H9 (cell line): ENCODE results near the gene IQCK. TPM values are rescaled to one million over a fixed set of nuclear protein-coding genes. Genes with fewer than 3 reads are reported as not detected.

Experiments used
- DNase-seq: peaks from one replicate; pipeline ENCODE4 v3.0.0-alpha.2; 2017
- H2AFZ ChIP-seq: one replicate; pipeline ENCODE4 v1.6.1; 2013; ENCODE audit warnings: mild to moderate bottlenecking, low read length, control low read depth, moderate library complexity
- H2AK5ac ChIP-seq: 2 replicates; pipeline ENCODE4 v1.6.1; 2013; ENCODE audit warnings: low read length, control low read depth, mixed read lengths; ENCODE audit not compliant: insufficient read length
- H2BK120ac ChIP-seq: one replicate; pipeline ENCODE4 v1.6.1; 2013; ENCODE audit warnings: low read depth, mild to moderate bottlenecking, low read length, control low read depth, inconsistent platforms; ENCODE audit not compliant: poor library complexity, severe bottlenecking
- H2BK12ac ChIP-seq: 2 replicates; pipeline ENCODE4 v1.6.1; 2013; ENCODE audit warnings: low read length, control low read depth, mixed read lengths, low read depth; ENCODE audit not compliant: insufficient read length
- H2BK15ac ChIP-seq: 2 replicates; pipeline ENCODE4 v1.6.1; 2013; ENCODE audit warnings: low read depth, low read length, control low read depth
- H2BK20ac ChIP-seq: one replicate; pipeline ENCODE4 v1.6.1; 2013; ENCODE audit warnings: low read depth, mild to moderate bottlenecking, low read length, control low read depth, inconsistent platforms; ENCODE audit not compliant: poor library complexity, severe bottlenecking
- H2BK5ac ChIP-seq: 2 replicates; pipeline ENCODE4 v1.6.1; 2013; ENCODE audit warnings: low read length, control low read depth, mixed read lengths; ENCODE audit not compliant: insufficient read length
- H3K14ac ChIP-seq: 2 replicates; pipeline ENCODE4 v1.6.1; 2013; ENCODE audit warnings: low read length, control low read depth; ENCODE audit not compliant: insufficient read depth
- H3K18ac ChIP-seq: 2 replicates; pipeline ENCODE4 v1.6.1; 2013; ENCODE audit warnings: low read depth, mild to moderate bottlenecking, mixed read lengths, low read length, control low read depth; ENCODE audit not compliant: insufficient read length
- H3K23ac ChIP-seq: 2 replicates; pipeline ENCODE4 v1.6.1; 2013; ENCODE audit warnings: low read length, control low read depth, mixed read lengths, low read depth; ENCODE audit not compliant: insufficient read length
- H3K23me2 ChIP-seq: 2 replicates; pipeline ENCODE4 v1.6.1; 2013; ENCODE audit warnings: low read depth, mild to moderate bottlenecking, mixed read lengths, low read length, control low read depth; ENCODE audit not compliant: insufficient read length, poor library complexity, severe bottlenecking
- H3K27ac ChIP-seq: 2 replicates; pipeline ENCODE4 v1.5.1; 2013; ENCODE audit warnings: low read length, control low read depth, mixed read lengths, low read depth; ENCODE audit not compliant: insufficient read length
- H3K27me3 ChIP-seq: 2 replicates; pipeline ENCODE4 v1.6.1; 2013; ENCODE audit warnings: low read length, control low read depth, inconsistent platforms; ENCODE audit not compliant: insufficient read depth
- H3K4ac ChIP-seq: 2 replicates; pipeline ENCODE4 v1.6.1; 2013; ENCODE audit warnings: low read depth, mild to moderate bottlenecking, control low read depth, inconsistent platforms, low read length, moderate library complexity
- H3K4me1 ChIP-seq: 2 replicates; pipeline ENCODE4 v1.6.1; 2013; ENCODE audit warnings: low read length, control low read depth, inconsistent platforms; ENCODE audit not compliant: insufficient read depth
- H3K4me2 ChIP-seq: 2 replicates; pipeline ENCODE4 v1.6.1; 2013; ENCODE audit warnings: low read length, control low read depth, mixed read lengths; ENCODE audit not compliant: insufficient read length, insufficient read depth
- H3K56ac ChIP-seq: 2 replicates; pipeline ENCODE4 v1.6.1; 2013; ENCODE audit warnings: low read depth, mild to moderate bottlenecking, mixed read lengths, low read length, control low read depth; ENCODE audit not compliant: insufficient read length
- H3K79me1 ChIP-seq: 2 replicates; pipeline ENCODE4 v1.6.1; 2013; ENCODE audit warnings: low read depth, mild to moderate bottlenecking, moderate library complexity, low read length, control low read depth, inconsistent platforms; ENCODE audit not compliant: insufficient read depth, poor library complexity, severe bottlenecking
- H3K79me2 ChIP-seq: 2 replicates; pipeline ENCODE4 v1.6.1; 2013; ENCODE audit warnings: low read length, control low read depth, inconsistent platforms; ENCODE audit not compliant: insufficient read depth
- H3K9ac ChIP-seq: 2 replicates; pipeline ENCODE4 v1.6.1; 2013; ENCODE audit warnings: low read length, control low read depth, mixed read lengths; ENCODE audit not compliant: insufficient read length; ENCODE audit errors: extremely low read depth
- H3K9me3 ChIP-seq: one replicate; pipeline ENCODE4 v1.6.1; 2013; ENCODE audit warnings: low read depth, low read length, inconsistent platforms; ENCODE audit not compliant: control insufficient read depth
- H3T11ph ChIP-seq: one replicate; pipeline ENCODE4 v1.6.1; 2013; ENCODE audit warnings: mild to moderate bottlenecking, low read length, control low read depth, inconsistent platforms
- H4K20me1 ChIP-seq: one replicate; pipeline ENCODE4 v1.6.1; 2013; ENCODE audit not compliant: control insufficient read depth, insufficient read length, insufficient read depth
- H4K5ac ChIP-seq: 2 replicates; pipeline ENCODE4 v1.6.1; 2013; ENCODE audit warnings: low read depth, mild to moderate bottlenecking, mixed read lengths, low read length, control low read depth; ENCODE audit not compliant: insufficient read length
- H4K8ac ChIP-seq: replicated peaks from 2 replicates; pipeline ENCODE4 v1.6.1; 2013; ENCODE audit warnings: low read length, control low read depth, mixed read lengths, low read depth; ENCODE audit not compliant: insufficient read length
- H4K91ac ChIP-seq: 2 replicates; pipeline ENCODE4 v1.6.1; 2013; ENCODE audit warnings: low read depth, mild to moderate bottlenecking, moderate library complexity, mixed read lengths, low read length, control low read depth; ENCODE audit not compliant: insufficient read length
- H3K27ac Mint-ChIP-seq, 3 experiments: 2 replicates in 2 of 3; 3 replicates in 1 of 3; pipeline ENCODE4 v1.8.0; 2020 to 2021; ENCODE audit warnings: mixed read lengths in 3 of 3, mild to moderate bottlenecking in 1 of 3, moderate library complexity in 1 of 3
- H3K27me3 Mint-ChIP-seq: 2 replicates; pipeline ENCODE4 v1.8.0; 2021; ENCODE audit warnings: low read depth, mild to moderate bottlenecking, moderate library complexity, mixed read lengths
- H3K36me3 Mint-ChIP-seq, 3 experiments: 2 replicates in 2 of 3; 3 replicates in 1 of 3; pipeline ENCODE4 v1.8.0; 2020 to 2021; ENCODE audit warnings: low read depth in 3 of 3, mixed read lengths in 3 of 3; ENCODE audit not compliant: insufficient read depth in 1 of 3
- H3K4me1 Mint-ChIP-seq, 2 experiments: 2 replicates each; pipeline ENCODE4 v1.8.0; 2020; ENCODE audit warnings: mixed read lengths in 2 of 2
- H3K4me3 Mint-ChIP-seq, 2 experiments: 2 replicates in 1 of 2; 3 replicates in 1 of 2; pipeline ENCODE4 v1.8.0; 2020 to 2021; ENCODE audit warnings: mild to moderate bottlenecking in 2 of 2, mixed read lengths in 2 of 2, moderate library complexity in 1 of 2
- H3K9me3 Mint-ChIP-seq, 2 experiments: 2 replicates in 1 of 2; 3 replicates in 1 of 2; pipeline ENCODE4 v1.8.0; 2020; ENCODE audit warnings: mild to moderate bottlenecking in 2 of 2, mixed read lengths in 2 of 2, moderate library complexity in 1 of 2
- CTCF ChIP-seq: fragments of 200-600 bp; sonication (generic); conservative IDR thresholded peaks from 3 replicates; pipeline ENCODE4 v1.8.0; 2021; ENCODE audit warnings: antibody characterized with exemption, mild to moderate bottlenecking
- WGBS: extraction: QIAGEN DNeasy Blood & Tissue Kit; methylation state at CpG from one replicate; pipeline ENCODE4 v1.1.7; 2013; ENCODE audit warnings: missing lambda C conversion rate, low lambda C conversion rate, mixed read lengths; ENCODE audit not compliant: insufficient read length; ENCODE audit errors: extremely low coverage; 5-methylcytosine and 5-hydroxymethylcytosine counted together
- total RNA-seq: library from RNA; stranded (reverse); gene quantifications from 2 replicates; pipeline ENCODE4 v1.2.1, GENCODE V29; 2021

The IQCK gene
- total RNA-seq, 1 experiment from 2014 or later: 9.0 TPM

DNA sequence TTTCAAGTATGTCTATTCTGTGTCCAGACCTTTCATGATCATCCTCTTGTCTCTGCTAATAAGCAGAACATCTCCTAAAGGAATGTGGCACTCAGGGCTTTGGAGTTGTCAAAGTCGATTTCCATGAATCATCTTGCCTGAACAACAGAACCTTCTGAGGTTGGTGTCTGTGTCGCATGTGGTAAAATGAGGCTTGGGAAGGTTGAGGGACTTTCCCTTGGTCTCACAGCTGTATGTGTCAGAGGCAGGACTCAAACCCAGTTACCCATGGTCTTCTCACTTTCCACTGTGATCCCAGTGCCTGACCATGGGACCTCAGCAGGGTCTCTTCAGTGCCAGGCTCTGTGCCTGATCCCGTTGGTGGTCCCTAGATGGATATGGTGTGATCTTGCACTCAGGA lies 170.8 kb downstream of the IQCK start:
- WGBS: no CpG with 5 or more reads among the region's 3 CpGs
- H3K18ac ChIP-seq: no peak overlapping the region
- no peak for DNase-seq
- no peaks in the 10 kb centered on the region; a peak in 2 of 5 replicates for H3K9me3 Mint-ChIP-seq
- H3K4me3 Mint-ChIP-seq: no peak overlapping the region
- no peak overlapping the region for H3K4me2 ChIP-seq
- H3K56ac ChIP-seq: no peak overlapping the region
- no peaks in the 10 kb centered on the region; a peak in 2 of 7 replicates for H3K36me3 Mint-ChIP-seq
- no peak overlapping the region for H3K23ac ChIP-seq
- H2BK20ac ChIP-seq: no peak overlapping the region
- H2BK15ac ChIP-seq: no peak overlapping the region
- no peaks in the 10 kb centered on the region for H3K79me1 ChIP-seq
- no peak overlapping the region for H3K4ac ChIP-seq
- no peaks in the 10 kb centered on the region for H3K79me2 ChIP-seq
- no peak overlapping the region for H2BK12ac ChIP-seq
- H3K27ac ChIP-seq: no peak overlapping the region
- no peaks in the 10 kb centered on the region for H3K9me3 ChIP-seq
- no peak for TF ChIP-seq CTCF
- peaks cover 3% of the 10 kb centered on the region for H3K23me2 ChIP-seq
- no peak overlapping the region for H3K9ac ChIP-seq
- H3K27me3 ChIP-seq: no peaks in the 10 kb centered on the region; the same call in 1 of the 2 replicates
- H2AK5ac ChIP-seq: no peak overlapping the region
- H3K27me3 Mint-ChIP-seq: peaks cover 13% of the 10 kb centered on the region
- no peak overlapping the region for H3T11ph ChIP-seq
- H4K20me1 ChIP-seq: no peaks in the 10 kb centered on the region
- no peak overlapping the region for H4K8ac ChIP-seq
- H2AFZ ChIP-seq: no peak overlapping the region
- H2BK5ac ChIP-seq: no peak overlapping the region
- no peaks in the 10 kb centered on the region for H3K4me1 ChIP-seq
- no peak overlapping the region for H2BK120ac ChIP-seq
- H3K4me1 Mint-ChIP-seq: peaks cover 10% of the 10 kb centered on the region in 2 experiments
- no peak overlapping the region for H4K91ac ChIP-seq
- H3K27ac Mint-ChIP-seq: no peak overlapping the region
- no peak overlapping the region for H4K5ac ChIP-seq
- no peak overlapping the region for H3K14ac ChIP-seq
